Activated CD4-positive, alpha-beta T cell treated with anti-CD3 and anti-CD28 coated beads, Interleukin-2, amount 50 U/mL, for 16 hours (primary cell): ENCODE data around the gene MRPL46.
A peak's percentile ranks its signal among the peaks of the same experiment; 100 is the strongest.
"Not testable (repeated sequence)": the region's sequence is repeated elsewhere in the genome, so short reads cannot be mapped to it uniquely, and the experiment has no call there.

ENCODE experiments used
- DNase-seq: peaks from one replicate; pipeline ENCODE4 v3.0.0-alpha.2; 2020

The MRPL46 gene

DNA sequence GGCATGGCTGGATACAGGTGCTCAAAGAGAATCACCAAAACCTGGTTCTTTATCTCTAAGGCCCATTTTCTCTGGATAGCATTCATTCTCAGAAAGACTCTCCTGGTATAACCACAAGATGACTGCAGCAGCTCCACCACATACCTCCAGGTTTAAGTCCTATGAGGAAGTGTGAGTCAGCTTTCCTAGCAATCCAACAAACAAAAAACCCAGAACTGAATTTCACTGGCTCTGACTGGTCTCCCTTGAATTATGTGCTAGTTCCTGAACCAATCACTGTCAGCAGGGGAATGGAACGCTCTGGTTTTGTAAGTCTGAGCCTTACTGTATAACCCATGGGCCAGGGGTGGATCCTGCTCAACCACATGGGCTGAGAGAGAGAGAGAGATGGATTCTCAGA is 27.2 kb downstream of the MRPL46 start:
- DNase-seq, result peak; percentile 47

DNA sequence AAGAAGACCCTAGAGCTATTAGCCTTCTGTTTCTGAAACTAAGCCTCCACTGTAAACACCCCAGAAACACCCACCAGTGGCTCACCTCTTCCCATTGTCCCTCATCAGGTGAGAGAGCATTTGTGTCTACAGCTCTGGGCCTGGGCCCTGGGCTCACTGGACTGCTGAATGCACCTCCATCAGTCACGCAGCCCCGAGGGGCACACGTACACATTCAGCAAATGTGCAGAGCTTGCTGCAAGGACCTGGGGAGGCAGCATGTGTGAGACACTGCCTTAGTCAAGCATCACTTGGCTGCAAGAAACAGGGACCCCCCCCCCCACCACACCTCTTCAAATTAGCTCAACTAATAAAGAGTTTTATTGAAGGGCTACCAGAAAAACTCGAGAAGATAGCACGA is 29.0 kb downstream of the MRPL46 start:
- DNase-seq, result no peak

DNA sequence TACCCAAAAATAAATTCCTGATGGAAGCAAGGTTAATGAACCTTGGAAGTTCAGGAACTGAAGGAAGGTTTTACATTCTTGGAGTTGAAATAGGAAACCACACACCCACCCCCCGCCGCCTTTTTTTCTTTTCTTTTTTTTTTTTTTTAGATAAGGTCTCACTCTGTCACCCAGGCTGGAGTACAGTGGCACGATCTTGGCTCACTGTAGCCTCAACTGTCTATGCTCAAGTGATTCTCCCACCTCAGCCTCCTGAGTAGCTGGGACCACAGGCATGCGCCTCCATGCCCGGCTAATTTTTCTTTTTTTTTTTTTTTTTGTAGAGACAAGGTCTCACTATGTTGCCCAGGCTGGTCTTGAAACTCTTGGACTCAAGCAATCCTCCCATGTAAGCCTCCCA is 33.1 kb downstream of the MRPL46 start:
- DNase-seq, result not testable (repeated sequence)

DNA sequence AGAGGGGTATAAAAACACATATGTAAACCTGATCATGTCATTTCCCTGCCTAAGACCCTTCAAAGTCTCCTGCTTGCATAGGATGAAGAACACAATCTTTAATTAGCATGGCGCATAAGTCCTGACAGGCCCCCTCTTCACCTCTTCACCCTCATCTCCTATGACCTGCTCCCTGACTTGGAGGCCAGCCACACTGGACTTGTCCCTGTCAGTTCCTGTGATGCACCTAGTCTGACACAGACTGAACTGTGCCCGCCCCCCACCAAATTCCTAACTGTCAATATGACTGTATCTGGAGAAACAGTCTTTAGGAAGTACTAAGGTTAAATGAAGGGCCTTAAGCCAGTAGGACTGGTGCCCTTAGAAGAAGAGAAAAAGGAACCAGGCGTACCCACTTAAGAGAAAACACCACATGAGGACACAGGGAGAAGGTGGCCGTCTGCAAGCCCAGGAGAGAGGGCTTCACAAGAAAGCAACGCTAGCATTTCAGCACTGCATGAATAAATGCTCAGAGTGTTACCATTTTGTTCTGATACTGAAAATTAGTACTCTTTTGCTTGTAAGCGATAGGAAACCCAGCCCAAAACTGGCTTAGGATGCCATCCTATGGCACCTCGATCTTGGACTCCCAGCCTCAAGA is 34.0 kb downstream of the MRPL46 start:
- DNase-seq, result no peak

DNA sequence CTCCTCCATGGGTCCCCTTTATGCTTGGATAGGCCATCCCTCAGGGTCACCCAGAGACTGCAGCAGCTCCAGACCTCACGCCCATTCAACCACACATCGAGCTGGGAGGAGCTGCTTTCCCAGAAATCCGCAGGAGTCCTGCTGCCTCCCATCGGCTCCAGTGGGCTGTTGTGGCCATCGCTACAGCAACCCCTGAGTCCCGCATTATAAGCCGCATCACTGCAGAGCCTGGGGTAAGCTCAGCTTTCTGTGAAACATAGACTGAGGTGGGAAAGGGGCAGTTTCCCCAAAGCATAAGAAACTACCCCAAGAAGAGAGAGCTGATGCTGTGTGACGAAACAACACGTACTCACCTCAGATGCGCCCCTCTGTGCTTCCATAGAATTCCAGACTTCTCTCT is 35.7 kb downstream of the MRPL46 start:
- no peak for DNase-seq

DNA sequence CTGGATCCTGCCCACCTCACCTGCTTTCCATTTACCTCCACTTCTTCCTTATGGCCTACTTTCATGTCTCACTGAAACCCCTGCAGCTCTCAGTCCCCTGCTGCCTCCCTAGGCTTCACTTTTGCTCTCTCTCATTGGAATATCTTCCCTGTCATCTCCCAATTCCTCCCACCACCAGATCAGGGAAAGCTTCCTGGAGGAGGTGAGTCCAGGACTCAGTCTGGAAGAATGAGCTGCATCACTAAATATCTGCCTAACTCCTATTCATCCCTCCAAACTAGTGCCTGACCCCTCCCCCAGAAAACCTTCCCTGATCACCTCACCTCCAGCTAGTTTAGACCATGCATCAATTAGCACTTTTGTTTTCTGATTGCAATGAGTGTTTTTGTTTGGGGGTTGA is 37.1 kb downstream of the MRPL46 start:
- no peak for DNase-seq

DNA sequence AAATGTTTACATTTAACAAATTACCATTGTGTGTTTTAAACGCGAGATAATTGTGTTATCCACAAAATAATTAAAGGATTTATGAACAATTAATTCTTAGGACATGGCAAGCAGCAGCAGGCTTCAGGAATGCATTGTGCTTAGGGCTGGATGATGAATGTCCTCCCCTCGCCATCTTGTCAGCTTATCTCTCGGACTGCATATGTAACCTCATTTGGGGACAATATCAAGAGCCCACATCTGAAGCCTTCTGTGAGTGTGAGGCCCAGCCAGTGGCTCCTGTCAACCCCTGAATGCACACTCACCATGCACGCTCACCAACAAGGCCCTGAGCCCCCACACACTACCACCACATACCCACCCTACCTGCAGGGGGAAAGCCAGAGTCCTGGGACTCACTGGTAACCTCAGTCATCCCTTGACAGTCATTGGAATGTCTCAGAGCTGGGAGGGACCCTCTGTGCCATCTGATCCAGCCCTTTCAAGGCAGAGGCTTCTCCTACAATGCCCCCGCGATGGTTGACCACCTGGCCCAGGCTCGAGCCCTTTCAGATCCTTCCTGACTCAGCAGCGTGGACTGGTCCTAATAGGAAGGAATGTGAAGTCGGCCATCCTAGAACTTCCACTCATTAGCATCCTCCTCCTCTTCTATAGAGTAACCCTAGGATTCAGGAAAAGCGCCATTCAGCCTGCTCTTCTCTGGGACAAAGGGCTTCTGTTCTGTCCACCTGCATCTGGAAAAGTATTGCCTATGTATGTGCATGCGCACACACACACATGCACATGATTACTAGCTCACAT is 38.2 kb downstream of the MRPL46 start:
- no peak for DNase-seq

DNA sequence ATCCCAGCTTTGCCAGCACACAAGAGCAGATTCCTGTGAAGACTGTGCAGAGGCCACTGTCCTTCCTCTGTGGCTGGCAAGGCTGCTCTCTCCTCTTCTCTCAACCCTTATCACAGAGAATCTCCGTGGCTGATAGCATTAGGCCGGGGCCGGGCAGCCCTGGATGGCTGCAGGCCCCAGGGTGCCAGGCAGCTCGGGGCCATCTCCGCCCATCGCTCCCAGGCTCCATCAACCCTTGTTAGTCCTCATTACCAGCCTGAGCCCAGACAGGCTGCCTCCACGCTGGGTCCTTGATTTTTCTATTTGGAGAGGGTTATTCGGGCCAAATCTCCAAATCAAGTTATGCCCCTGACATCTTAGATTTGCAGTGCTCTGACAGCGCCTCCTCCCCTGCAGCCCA is 39.1 kb downstream of the MRPL46 start:
- DNase-seq, result no peak

DNA sequence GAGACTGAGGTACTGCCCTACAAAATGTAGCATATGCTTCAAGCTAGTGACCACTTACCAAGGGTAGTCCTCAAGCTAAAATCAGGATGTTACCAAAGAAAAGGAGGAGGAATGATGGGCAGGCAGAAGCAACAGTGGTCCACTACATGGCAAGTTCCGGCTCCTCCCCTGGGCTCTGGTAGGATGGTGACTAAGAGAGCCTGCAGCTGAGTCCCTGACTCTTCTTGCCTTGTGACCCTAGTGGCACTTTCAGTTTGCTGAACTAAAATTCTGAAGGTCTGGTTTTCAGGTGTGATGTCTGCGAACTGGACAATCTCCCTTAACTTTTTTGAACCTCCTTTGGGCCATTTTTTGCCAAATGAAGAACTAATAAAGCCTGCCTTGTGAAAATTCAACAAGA is 40.9 kb downstream of the MRPL46 start:
- DNase-seq, result no peak

DNA sequence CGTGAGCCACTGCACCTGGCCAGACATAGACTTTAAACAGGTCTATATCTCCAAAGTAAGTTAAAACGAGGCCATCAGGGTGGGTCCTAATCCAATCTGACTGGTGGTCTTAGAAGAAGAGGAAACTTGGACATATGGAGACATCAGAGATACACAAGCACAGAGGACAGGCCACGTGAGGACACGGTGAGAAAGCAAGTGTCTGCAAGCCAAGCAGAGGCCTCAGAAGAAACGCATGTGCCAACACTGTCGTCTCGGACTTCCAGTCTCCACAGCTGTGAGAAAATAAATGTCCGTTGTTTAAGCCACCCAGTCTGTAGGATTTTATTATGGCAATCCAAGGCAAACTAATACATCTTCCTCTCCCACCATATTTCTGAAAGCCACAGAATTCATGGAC is 43.9 kb downstream of the MRPL46 start:
- DNase-seq, result no peak

DNA sequence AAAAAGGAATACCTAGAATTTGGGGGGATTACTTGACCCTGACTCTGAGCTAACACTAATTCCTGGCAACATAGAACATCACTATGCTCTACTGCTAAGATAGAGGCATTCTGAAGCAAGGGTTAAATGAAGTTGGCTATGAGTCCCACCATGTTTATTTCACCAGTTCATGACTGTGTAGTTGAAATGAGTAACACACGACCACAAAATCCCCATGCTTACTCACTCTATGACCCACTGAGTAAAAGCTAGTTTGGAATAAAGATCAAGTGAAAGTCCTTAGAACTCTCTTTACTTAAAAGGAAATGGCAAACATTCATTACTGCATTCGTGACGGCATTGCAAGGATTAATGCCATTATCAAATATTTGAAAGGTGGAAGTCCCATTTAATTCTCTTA is 47.4 kb downstream of the MRPL46 start:
- DNase-seq, result peak; percentile 79
